GDM1 (cell line): ENCODE data around the gene SARDH.

Experiments used
- DNase-seq: peaks from one replicate; lab custom pipeline; 2025; lab: John Stamatoyannopoulos, UW

SARDH gene

DNA sequence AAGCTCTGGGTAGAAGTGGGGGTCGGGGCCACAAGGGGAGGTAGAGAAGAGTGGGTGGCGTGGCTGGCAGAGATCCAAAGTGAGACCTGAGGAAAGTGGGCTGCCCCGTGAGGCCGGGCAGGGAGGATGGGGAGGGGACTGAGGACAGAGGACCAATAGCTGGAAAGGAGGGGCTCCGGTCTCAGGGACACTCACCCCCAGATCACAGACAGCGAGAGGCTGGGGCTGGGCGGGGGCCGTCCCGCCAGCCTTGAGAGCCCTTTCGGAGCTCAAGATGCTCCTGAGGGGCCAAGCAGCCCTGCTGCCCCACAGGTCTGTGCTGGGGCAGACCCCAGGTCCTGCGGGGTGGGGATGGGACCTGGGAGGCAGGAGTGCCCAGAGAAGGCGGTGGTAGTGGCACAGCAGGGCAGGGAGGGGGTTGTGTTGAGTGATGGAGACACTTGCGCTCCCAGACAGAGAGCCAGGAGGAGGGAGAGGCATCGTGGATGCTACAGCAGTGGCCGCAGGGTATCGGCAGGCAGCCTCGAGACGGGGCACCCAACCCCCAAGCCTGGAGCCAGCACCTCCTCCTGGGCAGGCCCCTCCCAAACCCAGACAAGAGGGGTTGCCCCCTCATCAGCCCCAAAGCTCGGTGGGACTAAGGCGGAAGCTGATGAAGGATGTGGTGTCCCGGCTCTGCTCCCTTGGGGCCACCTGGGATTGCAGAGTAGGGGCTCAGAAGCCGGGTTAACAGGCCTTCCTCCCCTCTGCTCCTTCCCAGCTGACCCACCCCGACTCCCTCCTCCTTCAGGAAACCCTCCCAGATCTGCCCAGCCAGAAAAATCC is 3.4 kb downstream of the SARDH start:
- DNase-seq = no peak

DNA sequence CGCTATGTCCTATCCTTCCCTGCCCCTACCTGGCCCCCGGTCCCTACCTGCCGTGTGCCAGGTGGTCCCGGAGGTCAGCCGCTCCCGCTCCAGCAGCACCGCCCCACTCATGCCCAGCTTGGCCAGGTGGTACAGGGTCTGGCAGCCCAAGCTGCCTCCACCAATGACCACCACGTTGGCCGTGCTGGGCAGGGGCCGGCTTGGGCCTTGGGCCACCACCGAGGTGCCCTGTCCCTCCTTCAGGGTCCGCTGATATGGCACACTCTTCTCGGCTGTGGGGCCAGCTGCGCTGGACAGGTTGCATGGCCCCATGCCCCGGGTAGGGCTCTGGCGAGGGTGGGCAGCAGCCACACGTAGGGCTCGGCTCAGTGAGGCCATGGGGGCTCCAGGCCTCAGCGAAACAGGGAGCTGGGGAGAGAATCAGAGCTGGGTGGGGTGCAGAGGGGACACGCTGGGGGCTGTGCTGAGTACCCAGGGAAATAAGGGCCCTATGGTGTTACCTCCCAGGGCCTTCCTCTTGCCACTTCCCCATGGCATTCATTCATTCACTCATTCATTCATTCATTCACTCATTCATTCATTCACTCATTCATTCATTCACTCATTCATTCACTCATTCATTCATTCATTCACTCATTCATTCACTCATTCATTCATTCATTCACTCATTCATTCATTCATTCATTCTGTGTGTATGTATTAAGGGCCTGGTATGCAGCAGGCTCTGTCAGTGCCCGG is 4.2 kb downstream of the SARDH start:
- no peak for DNase-seq

DNA sequence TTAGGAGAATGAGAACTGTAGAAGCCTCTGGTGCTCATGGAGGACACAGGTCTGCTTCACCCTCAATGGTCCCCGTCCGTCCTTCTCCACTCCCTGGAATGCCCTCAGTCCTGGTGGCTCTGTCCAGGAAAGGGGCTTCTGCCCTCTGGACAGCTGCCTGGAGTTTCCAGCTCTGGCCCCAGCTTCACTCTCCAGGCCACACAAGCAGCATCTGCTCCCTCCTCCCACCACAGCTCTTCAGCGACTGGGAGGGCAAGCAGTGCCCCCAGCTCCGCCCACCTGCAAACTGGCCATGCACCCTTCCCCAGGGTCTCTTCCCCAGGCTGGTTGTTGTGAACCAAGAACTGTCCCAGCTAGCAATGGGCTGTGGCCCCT is 4.7 kb downstream of the SARDH start:
- DNase-seq = no peak

DNA sequence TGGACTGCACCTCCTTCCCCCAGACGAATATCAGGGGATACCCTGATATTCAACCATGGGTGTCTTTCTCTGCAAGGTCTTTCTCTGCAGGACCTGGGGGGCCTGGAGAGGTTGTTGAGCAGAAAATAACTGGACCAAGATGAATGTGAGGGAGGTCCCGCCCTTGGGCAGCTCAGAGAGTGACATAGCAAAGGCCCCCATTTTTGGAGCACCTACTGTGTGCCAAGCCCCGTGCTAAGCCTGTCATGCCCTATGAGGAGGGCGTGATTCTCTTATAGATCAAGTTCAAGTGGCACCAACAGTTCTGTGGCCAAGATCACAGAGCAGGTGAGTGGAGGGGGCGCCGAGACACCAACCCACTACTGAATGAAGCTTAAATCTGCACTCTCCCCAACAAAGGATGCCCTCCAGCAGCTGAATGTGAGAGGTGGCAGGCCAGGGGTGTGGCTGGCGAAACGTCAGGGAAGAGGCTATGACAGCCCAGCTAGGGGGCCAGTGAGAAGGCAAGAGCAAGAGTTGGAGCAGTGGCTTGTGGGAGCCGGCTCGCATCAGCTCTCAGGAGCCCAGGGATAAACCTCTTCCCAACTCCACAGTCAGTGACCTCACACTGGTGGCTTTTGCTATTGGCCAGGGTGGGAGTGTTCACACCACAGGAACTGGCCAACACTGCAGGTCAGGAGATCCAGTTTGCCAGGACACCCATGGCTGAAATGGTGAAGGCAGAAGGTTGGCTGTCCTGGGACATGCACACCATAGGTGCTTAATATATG is 5.3 kb downstream of the SARDH start:
- no peak for DNase-seq

DNA sequence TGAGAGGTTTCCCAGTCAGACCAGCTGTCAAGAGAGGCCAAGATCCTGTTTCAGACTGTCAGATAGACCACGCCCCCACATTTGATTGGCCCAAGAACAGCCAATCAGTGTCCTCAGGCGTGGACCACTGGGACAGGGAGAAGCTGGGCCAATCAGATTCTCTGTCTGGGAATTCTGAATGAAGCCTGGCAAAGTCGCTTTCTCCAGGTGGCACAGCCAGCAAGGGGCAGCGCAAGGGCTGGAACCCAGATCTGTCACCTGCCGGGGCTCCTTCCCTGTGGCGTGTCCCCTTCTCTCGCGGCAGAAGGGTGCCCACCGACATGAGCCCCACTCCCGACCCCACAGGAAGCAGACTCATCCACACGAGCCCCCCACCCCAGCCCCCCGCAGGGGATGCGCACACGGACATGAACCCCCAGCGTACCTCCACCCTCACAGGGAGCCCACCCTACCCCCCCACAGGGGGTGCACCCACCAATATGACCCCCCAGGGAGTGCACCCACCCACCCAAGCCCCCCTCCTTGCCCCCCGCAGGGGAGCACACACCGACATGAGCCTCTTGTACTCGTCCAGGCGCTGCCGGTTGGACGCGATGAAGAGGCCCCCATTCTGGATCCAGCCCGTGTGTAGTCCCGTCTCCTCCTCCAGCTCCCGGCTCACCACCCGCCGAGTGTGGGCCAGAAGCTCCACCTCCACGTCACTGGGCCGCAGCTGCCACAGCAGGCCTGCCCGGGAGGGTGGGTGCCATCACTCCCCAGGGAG is 6.1 kb downstream of the SARDH start:
- DNase-seq = no peak

DNA sequence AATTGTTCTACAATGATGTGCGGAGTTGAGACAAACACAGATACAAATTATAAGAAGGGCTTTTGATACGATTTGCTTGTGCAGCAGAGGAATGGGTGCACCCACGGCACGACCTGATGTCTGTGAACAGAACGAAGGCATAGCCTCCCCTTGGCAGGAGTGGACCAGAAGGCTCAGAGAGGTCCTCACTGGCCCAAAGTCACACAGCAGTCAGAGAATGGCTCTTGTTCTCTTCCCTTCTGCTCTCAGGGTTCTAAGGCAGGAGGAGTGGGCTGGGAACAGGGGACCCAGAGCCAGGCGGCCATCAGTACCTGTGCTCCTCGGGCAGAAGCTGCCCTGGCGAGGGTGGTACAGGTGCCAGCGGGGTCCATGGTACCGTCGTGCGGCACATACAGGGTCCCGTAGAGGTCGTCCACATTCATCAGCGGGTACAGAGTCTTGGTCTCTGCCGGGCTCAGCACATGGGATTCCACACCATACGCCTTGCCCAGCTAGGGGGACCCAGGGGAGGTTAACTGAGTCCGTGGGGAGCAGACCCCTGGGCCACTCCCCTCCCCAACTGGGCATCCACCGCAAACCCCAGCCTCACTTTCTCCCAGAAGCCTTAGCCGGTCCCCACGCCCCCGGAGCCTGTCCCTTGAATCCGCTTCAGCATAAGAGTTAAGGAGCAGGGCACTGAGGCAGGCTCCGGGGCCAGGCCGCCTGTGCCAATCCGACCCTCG is 7.0 kb downstream of the SARDH start:
- no peak for DNase-seq

DNA sequence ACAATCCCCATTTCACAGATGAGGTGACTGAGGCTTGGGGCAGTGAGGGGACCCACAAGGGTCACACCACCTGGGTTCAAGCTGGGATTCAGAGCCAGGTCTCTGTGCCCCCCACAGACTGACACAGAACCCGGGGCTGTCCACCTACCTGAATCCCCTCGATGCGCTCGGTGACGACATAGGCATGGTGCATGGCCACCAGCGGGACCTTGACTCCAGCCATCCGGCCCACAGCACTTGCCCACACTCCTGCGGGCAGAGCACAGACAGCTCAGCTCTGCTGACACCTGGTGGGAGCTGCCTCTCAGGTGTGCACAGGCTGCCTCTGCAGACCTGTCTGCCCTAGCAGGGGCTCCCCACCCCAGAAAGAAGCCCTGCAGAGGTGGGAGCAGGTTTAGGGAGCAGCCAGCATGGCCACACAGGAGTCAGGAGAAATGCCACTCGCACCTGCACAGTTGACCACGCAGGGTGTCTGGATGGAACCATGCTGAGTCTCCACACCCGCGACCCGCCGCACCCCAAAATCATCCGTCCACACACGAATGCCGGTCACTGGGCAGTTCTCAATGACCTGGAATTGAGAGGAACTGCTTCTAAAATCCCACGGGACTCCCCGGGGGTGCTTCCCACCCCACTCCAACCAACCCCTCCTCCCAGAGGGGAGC is 8.4 kb downstream of the SARDH start:
- no peak for DNase-seq

DNA sequence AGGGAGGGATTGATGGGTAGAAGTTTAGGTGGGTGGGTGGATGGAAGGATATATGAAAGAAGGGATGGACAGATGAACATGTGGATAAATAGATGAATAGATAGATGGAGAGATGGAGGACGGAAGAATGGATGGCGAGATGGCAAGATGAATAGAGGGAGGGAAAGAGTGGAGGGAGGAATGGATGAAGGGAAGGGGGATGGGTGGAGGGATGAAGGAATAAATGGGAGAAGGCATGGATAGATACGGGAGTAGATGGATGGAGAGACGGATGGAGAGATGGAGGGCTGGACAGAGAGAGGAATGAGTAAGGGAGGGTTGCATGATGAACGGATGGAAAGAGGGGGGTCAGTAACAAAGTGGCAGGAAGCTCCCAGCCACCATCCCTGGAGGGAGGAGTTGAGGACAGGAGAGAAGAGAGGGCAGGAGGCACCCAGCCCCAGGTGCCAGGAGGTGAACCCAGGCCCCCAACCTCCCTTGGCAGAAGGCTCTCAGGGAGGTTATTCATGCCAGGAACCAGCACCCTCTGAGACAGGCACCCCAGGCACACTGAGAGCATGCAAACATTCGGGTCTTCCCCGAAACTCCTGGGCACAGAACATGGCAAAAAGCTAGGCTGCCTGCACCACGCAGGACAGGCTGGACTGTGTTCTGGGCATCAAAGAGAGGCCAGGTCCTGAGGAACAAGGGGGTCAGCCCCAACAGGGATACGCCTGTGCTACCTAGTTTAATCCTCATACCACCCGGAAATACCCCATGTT is 9.1 kb downstream of the SARDH start:
- no peak for DNase-seq

DNA sequence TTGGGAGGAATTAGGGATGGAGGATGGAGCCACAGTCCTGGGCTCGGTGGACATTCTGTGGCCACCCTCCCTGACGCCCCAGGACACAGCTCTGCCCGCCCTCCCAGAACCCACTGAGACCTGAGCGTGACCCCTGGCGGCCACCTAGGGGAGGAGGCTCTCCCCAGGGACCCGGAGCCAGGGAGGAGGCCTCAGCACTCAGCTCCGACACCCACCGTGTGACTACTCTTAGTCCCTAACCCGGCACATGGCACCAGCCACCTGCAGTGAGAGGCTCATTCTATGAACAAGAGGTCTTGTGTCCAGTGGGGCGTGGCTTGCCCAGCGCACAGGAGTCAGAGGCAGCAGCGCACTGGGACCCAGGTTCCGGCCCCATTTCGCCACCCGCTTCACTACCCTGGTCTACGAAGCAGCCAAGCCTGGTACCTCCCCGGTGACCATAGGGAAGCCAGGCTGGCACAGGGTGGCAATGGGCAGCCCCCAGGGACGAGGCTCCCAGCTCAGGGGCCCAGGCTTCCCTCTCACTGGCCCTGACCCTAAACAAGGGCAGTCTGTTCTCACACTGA is 10.2 kb downstream of the SARDH start:
- DNase-seq = no peak

DNA sequence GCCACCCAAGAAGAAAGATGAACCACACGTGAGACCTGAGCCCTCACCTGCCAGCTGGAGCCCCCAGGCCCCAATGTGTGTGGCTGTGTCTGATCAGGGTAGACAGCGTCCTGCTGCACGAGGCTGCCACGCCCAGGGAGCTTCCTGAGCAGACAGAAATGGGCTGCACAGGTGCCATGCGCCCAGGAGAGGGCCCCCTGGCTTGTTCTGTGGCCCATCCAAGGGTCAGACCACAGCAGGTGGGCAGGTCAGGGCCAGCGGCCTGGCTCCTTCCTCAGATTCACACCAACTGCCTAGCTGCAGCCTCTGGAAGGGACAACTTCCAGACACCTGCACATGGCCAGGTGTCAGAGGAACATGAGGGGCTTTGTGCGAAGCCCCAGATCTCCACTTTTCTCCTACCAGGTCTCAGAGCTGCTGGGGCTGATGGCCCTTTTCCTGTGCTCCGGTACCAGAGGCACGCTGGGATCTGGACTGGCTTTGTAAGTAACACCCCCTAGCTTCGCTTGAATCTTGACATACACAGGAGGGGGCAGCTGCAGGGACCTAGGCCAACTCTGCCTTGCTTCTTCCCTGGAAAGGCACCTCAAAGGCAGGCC is 10.8 kb downstream of the SARDH start:
- DNase-seq = no peak

DNA sequence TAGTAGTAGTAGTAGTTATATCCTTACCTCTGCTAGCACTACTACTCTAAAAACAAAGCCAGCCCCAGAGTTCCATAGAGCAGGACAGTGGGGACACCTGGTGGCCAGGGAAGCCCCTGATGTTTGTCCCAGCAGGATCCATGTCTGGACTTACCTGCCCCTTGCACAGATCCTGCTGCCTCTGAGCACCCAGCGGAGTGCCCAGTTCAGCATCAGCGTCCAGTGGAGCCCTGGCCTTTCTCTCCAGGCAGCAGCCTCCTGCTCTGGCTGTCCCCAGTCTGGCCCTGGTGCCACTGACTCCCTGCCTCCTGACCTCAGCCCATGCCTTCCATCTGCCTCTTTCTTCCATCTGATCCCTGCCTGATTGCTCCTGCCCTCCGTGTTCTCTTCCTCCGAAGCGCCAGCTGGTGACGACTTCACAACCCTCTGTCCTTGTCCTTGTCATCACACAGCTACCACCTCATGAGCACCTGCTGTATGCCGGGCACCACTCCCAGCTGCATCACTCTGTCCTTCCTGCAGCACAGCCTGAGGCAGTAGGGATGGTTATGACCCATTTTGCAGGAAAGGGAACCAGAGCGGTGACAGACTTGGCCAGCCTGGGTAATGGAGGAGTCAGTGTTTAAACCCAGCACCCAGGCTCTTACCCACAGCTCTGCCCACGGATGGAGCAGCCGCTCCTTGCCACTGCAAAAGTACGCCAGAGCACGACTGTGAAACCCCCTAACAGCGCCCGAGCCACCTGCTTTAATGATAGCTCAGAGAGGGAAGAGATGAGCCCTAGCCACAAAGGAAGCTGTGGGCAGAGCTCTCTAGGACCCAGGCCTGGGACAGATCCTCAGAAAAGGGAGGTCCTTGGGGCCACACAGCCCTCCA is 11.5 kb downstream of the SARDH start:
- no peak for DNase-seq

DNA sequence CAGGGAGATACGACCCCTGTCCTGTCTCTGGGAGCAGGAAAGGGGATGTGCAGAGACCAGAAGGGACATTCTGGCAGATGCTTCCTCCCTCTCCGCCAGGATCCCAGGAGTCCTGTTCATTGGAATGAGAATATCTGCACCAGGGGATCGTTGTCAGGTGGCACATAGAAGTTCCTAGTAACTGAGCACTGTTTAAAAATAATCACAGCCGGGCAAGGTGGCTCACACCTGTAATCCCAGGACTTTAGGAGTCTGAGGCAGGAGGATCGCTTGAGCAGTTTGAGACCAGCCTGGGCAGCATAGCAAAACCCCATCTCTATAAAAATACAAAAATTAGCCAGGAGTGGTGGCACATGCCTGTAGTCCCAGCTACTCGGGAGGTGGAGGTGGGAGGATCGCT is 12.3 kb downstream of the SARDH start:
- DNase-seq = no peak

DNA sequence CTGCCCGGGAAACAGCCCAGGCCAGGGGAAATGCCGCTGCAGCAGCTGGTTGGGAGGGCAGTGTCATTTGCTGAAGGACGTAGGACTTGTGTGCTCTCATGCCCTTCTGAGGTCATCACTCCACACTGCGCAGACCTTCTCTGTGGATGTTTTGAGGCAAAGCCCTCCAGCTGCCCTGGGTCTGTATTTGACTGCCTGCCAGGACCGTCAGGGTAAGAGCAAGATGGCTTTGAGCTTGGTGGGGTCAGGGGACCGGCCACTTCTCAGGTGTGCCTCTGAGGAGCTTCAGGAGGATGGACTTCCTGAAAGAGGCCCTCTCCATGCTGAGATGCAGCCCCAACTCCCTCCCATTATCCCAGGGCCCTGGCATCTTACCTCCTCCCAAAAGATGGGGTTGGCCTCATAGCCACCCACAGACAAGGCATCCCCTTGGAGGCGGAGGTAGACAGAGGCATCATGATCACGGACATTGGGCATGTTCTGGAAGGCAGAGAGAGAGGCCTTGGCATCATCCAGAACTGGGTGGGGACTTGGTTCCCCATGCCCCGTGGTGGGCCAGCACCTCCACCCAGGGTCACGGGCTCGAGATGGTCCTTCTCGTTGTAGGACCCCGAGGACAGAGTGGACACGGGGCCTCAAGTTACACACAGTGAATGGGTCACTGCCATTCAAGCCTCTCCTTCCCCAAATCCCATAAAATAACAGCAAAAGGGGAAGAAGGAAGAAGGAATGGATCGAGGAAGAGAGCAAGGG is 19.4 kb downstream of the SARDH start:
- DNase-seq = no peak

DNA sequence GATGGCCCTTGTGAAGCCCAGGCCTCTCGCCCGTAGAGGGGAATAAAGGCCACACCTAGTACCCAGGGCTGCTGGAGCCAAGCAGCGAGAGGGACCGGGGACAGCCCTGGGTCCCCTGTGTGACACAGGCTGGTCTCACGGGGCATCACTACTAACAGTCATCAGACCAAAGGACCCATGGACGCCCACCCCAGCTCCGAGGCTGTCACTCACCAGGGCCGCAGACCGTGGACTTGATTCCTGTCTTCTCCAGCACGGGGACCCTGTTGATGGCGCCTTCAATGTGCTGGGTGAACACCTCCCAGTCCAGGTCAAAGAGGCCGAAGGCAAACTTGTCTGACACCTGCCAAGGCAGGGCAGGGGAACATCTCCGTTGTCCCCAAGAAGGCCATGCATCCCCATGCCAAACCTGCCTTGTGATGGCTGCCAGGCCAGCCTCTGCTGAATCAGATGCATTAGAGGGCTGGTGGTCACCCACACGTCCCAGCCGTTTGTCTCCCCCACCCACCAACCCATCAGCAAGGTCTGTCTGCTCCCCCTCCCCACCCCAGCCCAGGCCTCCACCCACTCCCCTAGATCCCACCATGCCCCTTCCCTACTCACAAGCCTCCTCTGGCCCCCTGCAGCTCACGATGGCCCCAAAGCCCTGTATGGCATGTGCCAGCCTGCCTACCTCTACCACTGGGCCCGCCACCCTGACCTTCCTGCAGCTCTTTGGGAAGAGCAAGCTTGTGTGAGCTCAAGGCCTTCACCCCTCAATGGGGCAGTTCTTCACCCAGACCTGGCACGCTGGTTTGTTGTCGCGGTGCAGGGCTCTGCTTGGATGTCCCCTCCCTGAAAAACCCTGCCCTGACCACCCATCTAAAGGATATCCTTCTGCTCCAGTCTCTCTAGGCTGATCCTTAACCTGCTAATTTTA is 20.8 kb downstream of the SARDH start:
- no peak for DNase-seq

DNA sequence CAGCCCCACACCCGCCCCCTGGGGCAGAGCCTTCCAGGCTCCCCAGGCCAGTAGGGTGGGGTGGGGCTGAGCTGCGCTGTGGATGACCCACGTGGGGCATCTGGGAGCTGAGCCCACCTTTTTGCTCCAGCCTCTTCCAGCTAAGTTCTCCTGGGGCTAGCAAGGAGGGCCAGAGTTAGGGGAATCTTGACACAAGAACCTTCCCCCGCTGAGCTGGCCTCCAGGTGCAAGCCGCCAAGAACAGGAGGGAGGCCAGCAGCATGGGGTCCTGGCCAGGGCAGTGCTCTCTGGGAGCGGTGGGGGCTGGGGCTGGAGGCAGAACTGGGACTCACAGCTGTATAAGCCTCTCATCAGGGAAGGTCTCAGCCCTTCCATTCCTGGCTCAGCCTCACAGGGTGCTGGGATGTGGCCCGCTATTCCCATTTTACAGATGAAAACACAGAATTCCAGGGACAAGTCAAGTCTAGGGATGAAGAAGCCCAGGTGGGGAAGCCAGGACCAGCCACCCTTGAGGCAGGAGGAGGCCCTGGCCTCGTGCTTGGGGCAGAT is 21.5 kb downstream of the SARDH start:
- DNase-seq = no peak

DNA sequence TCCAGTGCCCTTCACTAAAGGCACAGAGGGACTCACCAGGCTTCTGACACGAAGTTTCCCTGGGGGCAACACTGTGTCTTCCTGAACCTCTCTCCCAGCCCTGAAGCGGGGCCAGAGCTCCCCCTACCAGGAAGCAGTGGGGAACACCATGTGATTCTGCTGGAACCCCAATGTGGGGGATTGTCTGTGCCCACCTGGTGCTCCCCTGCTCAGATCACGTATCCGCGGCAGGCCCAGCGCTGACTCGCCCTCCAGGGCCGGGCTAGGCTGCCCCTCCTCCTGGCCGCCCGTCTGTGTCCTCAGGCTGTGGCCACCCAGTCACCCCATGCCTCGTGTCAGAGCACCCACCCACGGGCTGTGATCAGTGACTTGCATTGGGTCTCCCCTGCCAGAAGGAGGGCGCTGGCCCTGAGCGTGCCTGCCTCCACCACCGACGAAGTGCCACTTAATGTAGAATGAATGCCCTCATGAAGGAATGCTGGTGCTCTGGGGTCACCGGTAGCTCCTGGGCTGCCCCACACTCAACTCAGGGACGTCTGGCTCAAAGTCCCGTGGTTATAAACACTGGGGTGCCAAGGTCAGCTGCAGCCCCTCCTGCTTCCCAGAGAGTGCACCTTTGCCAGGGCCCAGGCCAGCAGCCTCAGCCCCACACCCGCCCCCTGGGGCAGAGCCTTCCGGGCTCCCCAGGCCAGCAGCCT is 22.1 kb downstream of the SARDH start:
- no peak for DNase-seq
